OCI-LY7 (cell line): ENCODE measurements around the gene ZNF341. TPM values are rescaled to one million over a fixed set of nuclear protein-coding genes. Genes with fewer than 3 reads are reported as not detected.

ENCODE experiments used
- BruUV-seq: library from RNA; stranded (reverse); fragments of 400-500 nt; replicated peaks from 2 replicates; lab custom pipeline; 2021; lab: Mats Ljungman, UMichigan
- CTCF ChIA-PET: fragments of 300-600 bp; sonication (Branson Sonifier 250); formaldehyde crosslinking; loops from one replicate; lab custom pipeline; 2022; ENCODE audit warnings: antibody characterized with exemption; ENCODE audit not compliant: unreplicated experiment; lab: Charles Lee
- POLR2A ChIA-PET: fragments of 300-600 bp; sonication (Branson Sonifier 250); formaldehyde crosslinking; loops from one replicate; lab custom pipeline; 2022; ENCODE audit warnings: antibody characterized with exemption; lab: Charles Lee
- DNase-seq: peaks from one replicate; pipeline ENCODE4 v3.0.0-alpha.2; 2015; ENCODE audit warnings: low spot score
- H2AFZ ChIP-seq: fragments of 200-600 bp; sonication (generic), shearing (Covaris generic); 2 replicates; pipeline ENCODE4 v1.6.1; 2014; ENCODE audit warnings: mild to moderate bottlenecking, antibody characterized with exemption, low read length, moderate library complexity
- H3K27ac ChIP-seq: fragments of 200-600 bp; sonication (generic); 2 replicates; pipeline ENCODE4 v1.5.1; 2014; ENCODE audit warnings: mixed run types, low read depth, mild to moderate bottlenecking, moderate library complexity, low read length, inconsistent platforms; ENCODE audit not compliant: poor library complexity, severe bottlenecking
- H3K36me3 ChIP-seq: fragments of 200-600 bp; sonication (generic); 2 replicates; pipeline ENCODE4 v1.6.1; 2014; ENCODE audit warnings: mild to moderate bottlenecking, antibody characterized with exemption, low read length, moderate library complexity, mixed read lengths; ENCODE audit not compliant: insufficient read depth
- H3K4me1 ChIP-seq: fragments of 200-600 bp; sonication (generic); 2 replicates; pipeline ENCODE4 v1.5.1; 2014; ENCODE audit warnings: mild to moderate bottlenecking, low read length; ENCODE audit not compliant: insufficient read depth, poor library complexity, severe bottlenecking
- H3K4me2 ChIP-seq: fragments of 200-600 bp; sonication (generic); 2 replicates; pipeline ENCODE4 v1.6.1; 2014; ENCODE audit warnings: mild to moderate bottlenecking, low read length
- H3K4me3 ChIP-seq: fragments of 200-600 bp; sonication (generic); 2 replicates; pipeline ENCODE4 v1.5.1; 2014; ENCODE audit warnings: mild to moderate bottlenecking, low read depth, low read length; ENCODE audit not compliant: poor library complexity, severe bottlenecking
- H3K79me2 ChIP-seq: fragments of 200-600 bp; sonication (generic); 2 replicates; pipeline ENCODE4 v1.6.1; 2016; ENCODE audit warnings: low read depth, mild to moderate bottlenecking, low read length, moderate library complexity, mixed read lengths; ENCODE audit not compliant: insufficient read depth
- H3K9me2 ChIP-seq: fragments of 200-600 bp; sonication (generic); 2 replicates; pipeline ENCODE4 v1.6.1; 2016; ENCODE audit warnings: mild to moderate bottlenecking, low read length, mixed read lengths; ENCODE audit not compliant: insufficient read depth
- H3K9me3 ChIP-seq: fragments of 200-600 bp; sonication (generic); 2 replicates; pipeline ENCODE4 v1.6.1; 2014; ENCODE audit warnings: mild to moderate bottlenecking, mixed run types, low read length, mixed read lengths
- H4K20me1 ChIP-seq: fragments of 200-600 bp; sonication (generic); 2 replicates; pipeline ENCODE4 v1.6.1; 2014; ENCODE audit warnings: mild to moderate bottlenecking, antibody characterized with exemption, low read length, moderate library complexity, mixed read lengths; ENCODE audit not compliant: insufficient read depth
- CTCF ChIP-seq: fragments of 200-600 bp; sonication (generic); conservative IDR thresholded peaks from 2 replicates; pipeline ENCODE4 v1.5.1; 2014; ENCODE audit warnings: mild to moderate bottlenecking, antibody characterized with exemption, low read length, moderate library complexity, mixed read lengths
- EZH2phosphoT487 ChIP-seq: fragments of 200-600 bp; sonication (generic); IDR thresholded peaks from 2 replicates; pipeline ENCODE4 v1.6.1; 2018; ENCODE audit warnings: low read depth, borderline replicate concordance, mild to moderate bottlenecking, mixed run types, antibody characterized with exemption, low read length, moderate library complexity, mixed read lengths
- intact Hi-C: fragments of 100-400 bp; cut with micrococcal nuclease; formaldehyde crosslinking; loops from one replicate; pipeline ENCODE4 v1.10.0; 2022; ENCODE audit not compliant: unreplicated experiment
- total RNA-seq, 2 experiments: library from RNA; depleted of rRNA in 1 of 2; stranded (reverse); fragments of >200 nt in 1 of 2; shearing (Covaris generic) in 1 of 2; gene quantifications; 2 replicates each; pipeline ENCODE4 v1.2.3, GENCODE V29; 2014 to 2022

The ZNF341 gene
- total RNA-seq, 2 experiments from 2014 or later = 3.2 to 7.7 TPM

GRCh38 chr20:33713865-33714367, 17.9 kb upstream of the ZNF341 start:
- DNase-seq = no peak
- Histone ChIP-seq H3K79me2 (no peaks in the 10 kb centered on the region), H3K9me3 (no peaks in the 10 kb centered on the region), H3K27ac (no peak overlapping the region), H3K4me2 (no peak overlapping the region), H3K4me3 (no peak overlapping the region), H3K9me2 (no peaks in the 10 kb centered on the region), H4K20me1 (no peaks in the 10 kb centered on the region), H2AFZ (no peak overlapping the region), H3K4me1 (no peaks in the 10 kb centered on the region), H3K36me3 (no peaks in the 10 kb centered on the region)
- TF ChIP-seq CTCF = no peak
- no peak for TF ChIP-seq EZH2phosphoT487
- ChIA-PET POLR2A (no interaction called here), CTCF (interaction anchor here (0.6 kb wide), 1 partner anchor 149 kb away, joined by 3 read pairs; no protein-coding TSS in a partner anchor)
- BruUV-seq = no TSS peak
- intact Hi-C loops = no loop called here

GRCh38 chr20:33716498-33716897, 15.3 kb upstream of the ZNF341 start:
- H2AFZ ChIP-seq = no peak overlapping the region
- no peaks in the 10 kb centered on the region for H3K9me2 ChIP-seq
- ChIA-PET POLR2A (no interaction called here), CTCF (no interaction called here)
- H4K20me1 ChIP-seq = no peaks in the 10 kb centered on the region
- H3K4me3 ChIP-seq = no peak overlapping the region
- H3K27ac ChIP-seq = no peak overlapping the region
- peaks cover 6% of the 10 kb centered on the region for H3K4me1 ChIP-seq
- TF ChIP-seq CTCF (no peak), EZH2phosphoT487 (no peak)
- no peaks in the 10 kb centered on the region for H3K9me3 ChIP-seq
- H3K79me2 ChIP-seq = no peaks in the 10 kb centered on the region
- no TSS peak for BruUV-seq
- DNase-seq = no peak
- intact Hi-C loops = no loop called here
- H3K4me2 ChIP-seq = no peak overlapping the region
- H3K36me3 ChIP-seq = no peaks in the 10 kb centered on the region

- Histone ChIP-seq H3K4me2 (peak overlapping the region; percentile 67), H3K27ac (peak overlapping the region; percentile 8), H3K4me1 (peaks cover 6% of the 10 kb centered on the region), H3K79me2 (no peaks in the 10 kb centered on the region), H3K4me3 (peak overlapping the region; percentile 70), H3K9me2 (no peaks in the 10 kb centered on the region), H4K20me1 (no peaks in the 10 kb centered on the region), H3K9me3 (no peaks in the 10 kb centered on the region), H3K36me3 (no peaks in the 10 kb centered on the region), H2AFZ (peak overlapping the region; percentile 31; the same call in 1 of the 2 replicates)
- TF ChIP-seq CTCF = no peak
- no peak for TF ChIP-seq EZH2phosphoT487
- BruUV-seq = no TSS peak
- no peak for DNase-seq
- POLR2A ChIA-PET = interaction anchor here (0.5 to 1.3 kb wide), 4 partner anchors 33 to 160 kb away, joined by 3 to 4 read pairs (median 4); no protein-coding TSS in a partner anchor
- CTCF ChIA-PET = no interaction called here
- intact Hi-C loops = no loop called here
These were observed 12.4 kb upstream of the ZNF341 start for GRCh38 chr20:33719277-33719988.
